ENCODE results near the gene ZNF682.
"Not testable (repeated sequence)": the region's sequence is repeated elsewhere in the genome, so short reads cannot be mapped to it uniquely, and the experiment has no call there.

The ZNF682 gene

GRCh38 chr19:19966862-19967261 is 72.4 kb downstream of the ZNF682 start:
- DNase-seq, result no peak

GRCh38 chr19:19966126-19966525 is 73.2 kb downstream of the ZNF682 start:
- not testable (repeated sequence) for DNase-seq

GRCh38 chr19:19964416-19964815 is 74.9 kb downstream of the ZNF682 start:
- no peak for DNase-seq

GRCh38 chr19:19959151-19959799 is 80.0 kb downstream of the ZNF682 start:
- not testable (repeated sequence) for DNase-seq

GRCh38 chr19:19957766-19958165 is 81.5 kb downstream of the ZNF682 start:
- DNase-seq, result not testable (repeated sequence)

- DNase-seq, result no peak
These were observed 82.8 kb downstream of the ZNF682 start for GRCh38 chr19:19956434-19957075.

GRCh38 chr19:19955208-19955607 is 84.1 kb downstream of the ZNF682 start:
- no peak for DNase-seq
